HG02678 (cell line): ENCODE measurements around the gene SLC34A2.

Experiments
- ATAC-seq: cut with Tn5 transposase; IDR thresholded peaks from one replicate; pipeline ENCODE4 v1.9.1; 2021; ENCODE audit warnings: mild to moderate bottlenecking, moderate library complexity; ENCODE audit not compliant: unreplicated experiment

Gene SLC34A2

GRCh38 chr4:25722964-25723363 lies 67.3 kb downstream of the SLC34A2 start:
- no peak for ATAC-seq

DNA sequence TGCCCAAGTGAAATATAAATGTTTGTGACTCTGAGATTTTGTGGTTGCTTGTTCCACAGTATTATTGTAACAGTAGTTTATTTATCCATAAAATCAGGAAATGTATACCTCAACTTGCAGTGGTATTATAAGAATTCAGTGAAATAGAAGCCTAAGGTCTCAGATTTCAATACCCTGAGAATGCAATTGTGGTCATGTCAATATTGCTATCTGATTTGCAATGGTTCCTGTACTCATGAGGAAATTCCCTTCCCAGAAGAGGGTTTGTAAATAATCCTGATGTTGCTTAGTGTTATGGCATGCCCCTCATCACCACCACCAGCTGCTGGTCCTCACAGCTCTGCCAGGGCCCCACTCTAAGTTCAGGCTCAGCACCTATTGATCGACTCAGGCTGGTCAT lies 67.8 kb downstream of the SLC34A2 start:
- ATAC-seq: no peak

DNA sequence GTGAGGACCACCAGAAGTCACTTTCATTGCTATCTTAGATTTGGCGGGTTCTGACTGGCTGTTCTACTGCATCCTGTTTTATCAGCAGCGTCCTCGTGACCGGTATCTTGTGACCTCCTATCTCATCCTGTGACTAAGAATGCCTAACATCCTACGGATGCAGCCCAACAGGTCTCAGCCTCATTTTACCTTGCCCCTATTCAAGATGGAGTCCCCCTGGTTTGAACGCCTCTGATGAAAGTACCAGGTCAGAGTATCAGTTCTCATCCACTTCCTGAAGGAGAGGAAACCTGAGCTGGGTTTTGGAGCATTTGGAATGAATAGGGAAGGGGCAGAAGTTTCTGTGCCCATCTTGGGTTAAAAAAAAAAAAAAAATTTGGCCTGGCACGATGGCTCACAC lies 70.2 kb downstream of the SLC34A2 start:
- no peak for ATAC-seq

- no peak for ATAC-seq
Observed at GRCh38 chr4:25727711-25728493, 72.3 kb downstream of the SLC34A2 start.
